Neuronal stem cell (in vitro differentiated cells): Measurements from ENCODE around the gene B4GALNT2.

ENCODE experiments used
- DNase-seq: peaks from one replicate; pipeline ENCODE4 v3.0.0-alpha.2; 2013; ENCODE audit warnings: low spot score
- H2AFZ ChIP-seq: one replicate; pipeline ENCODE4 v1.6.1; 2013; ENCODE audit warnings: mild to moderate bottlenecking, low read length, inconsistent platforms
- H2AK5ac ChIP-seq: 2 replicates; pipeline ENCODE4 v1.6.1; 2013; ENCODE audit warnings: low read depth, mild to moderate bottlenecking, inconsistent platforms, low read length, moderate library complexity, mixed read lengths
- H2BK120ac ChIP-seq: 2 replicates; pipeline ENCODE4 v1.6.1; 2013; ENCODE audit warnings: low read depth, mild to moderate bottlenecking, inconsistent platforms, low read length, moderate library complexity, mixed read lengths
- H2BK12ac ChIP-seq: one replicate; pipeline ENCODE4 v1.6.1; 2013; ENCODE audit warnings: low read length, inconsistent platforms
- H2BK15ac ChIP-seq: 2 replicates; pipeline ENCODE4 v1.6.1; 2013; ENCODE audit warnings: mild to moderate bottlenecking, low read length, inconsistent platforms, mixed read lengths
- H2BK5ac ChIP-seq: one replicate; pipeline ENCODE4 v1.6.1; 2013; ENCODE audit warnings: inconsistent platforms, mild to moderate bottlenecking, low read length, moderate library complexity
- H3K14ac ChIP-seq: one replicate; pipeline ENCODE4 v1.6.1; 2013; ENCODE audit warnings: low read length, inconsistent platforms
- H3K18ac ChIP-seq: 2 replicates; pipeline ENCODE4 v1.6.1; 2013; ENCODE audit warnings: low read length, inconsistent platforms
- H3K23ac ChIP-seq: 2 replicates; pipeline ENCODE4 v1.6.1; 2013; ENCODE audit warnings: low read depth, mild to moderate bottlenecking, mixed read lengths, low read length, inconsistent platforms; ENCODE audit not compliant: poor library complexity
- H3K27ac ChIP-seq: replicated peaks from 3 replicates; pipeline ENCODE4 v1.5.1; 2013; ENCODE audit warnings: low read length, inconsistent platforms
- H3K27me3 ChIP-seq, 3 experiments: 2 replicates each; pipeline ENCODE4 v1.6.1; 2013; ENCODE audit warnings: low read length in 3 of 3, mild to moderate bottlenecking in 2 of 3, inconsistent platforms in 1 of 3, low read depth in 1 of 3, mixed read lengths in 1 of 3, moderate library complexity in 1 of 3; ENCODE audit not compliant: control insufficient read depth in 3 of 3, insufficient read depth in 3 of 3
- H3K36me3 ChIP-seq, 2 donors: replicated peaks in 1 of 2; 2 replicates each; pipeline ENCODE4 v1.6.1; 2013; ENCODE audit warnings: low read length in 2 of 2; ENCODE audit not compliant: control insufficient read depth in 2 of 2, insufficient read depth in 2 of 2
- H3K4ac ChIP-seq: 2 replicates; pipeline ENCODE4 v1.6.1; 2013; ENCODE audit warnings: inconsistent platforms, mild to moderate bottlenecking, low read length, moderate library complexity
- H3K4me1 ChIP-seq, 2 donors: 1 replicate in 1 of 2; 2 replicates in 1 of 2; pipeline ENCODE4 v1.6.1; 2013; ENCODE audit warnings: low read length in 2 of 2, low read depth in 1 of 2; ENCODE audit not compliant: control insufficient read depth in 2 of 2, insufficient read depth in 1 of 2
- H3K4me2 ChIP-seq: one replicate; pipeline ENCODE4 v1.6.1; 2013; ENCODE audit warnings: mild to moderate bottlenecking, low read length, inconsistent platforms; ENCODE audit not compliant: insufficient read depth, poor library complexity, severe bottlenecking
- H3K4me3 ChIP-seq, 2 donors: 2 replicates each; pipeline ENCODE4 v1.5.1; 2013; ENCODE audit warnings: low read length in 2 of 2, mild to moderate bottlenecking in 2 of 2, inconsistent platforms in 1 of 2, moderate library complexity in 1 of 2
- H3K79me1 ChIP-seq: one replicate; pipeline ENCODE4 v1.6.1; 2013; ENCODE audit warnings: low read depth, mild to moderate bottlenecking, inconsistent platforms, low read length, moderate library complexity
- H3K9ac ChIP-seq: one replicate; pipeline ENCODE4 v1.6.1; 2013; ENCODE audit warnings: mild to moderate bottlenecking, low read depth, low read length, inconsistent platforms; ENCODE audit not compliant: poor library complexity
- H3K9me3 ChIP-seq, 2 donors: replicated peaks in 1 of 2; 2 replicates each; pipeline versions ENCODE3 to v1.6.1; 2013; ENCODE audit warnings: low read length in 2 of 2, mild to moderate bottlenecking in 2 of 2, inconsistent platforms in 1 of 2, low read depth in 1 of 2, mixed read lengths in 1 of 2, moderate library complexity in 1 of 2; ENCODE audit not compliant: control insufficient read depth in 2 of 2, insufficient read depth in 1 of 2
- H4K8ac ChIP-seq: one replicate; pipeline ENCODE4 v1.6.1; 2013; ENCODE audit warnings: low read depth, mild to moderate bottlenecking, inconsistent platforms, low read length, moderate library complexity
- H4K91ac ChIP-seq: one replicate; pipeline ENCODE4 v1.6.1; 2013; ENCODE audit warnings: low read length, low read depth, mild to moderate bottlenecking, inconsistent platforms; ENCODE audit not compliant: poor library complexity
- WGBS, 2 donors: extraction: QIAGEN DNeasy Blood & Tissue Kit; methylation state at CpG; one replicate each; pipeline ENCODE4 v1.1.7; 2013; ENCODE audit warnings: missing lambda C conversion rate in 2 of 2, mixed read lengths in 1 of 2; ENCODE audit not compliant: insufficient read length in 2 of 2, insufficient replicate concordance in 1 of 2; ENCODE audit errors: extremely low coverage in 2 of 2; 5-methylcytosine and 5-hydroxymethylcytosine counted together

The B4GALNT2 gene

GRCh38 chr17:49086649-49087048 is 45.9 kb upstream of the B4GALNT2 start:
- H3K9ac ChIP-seq: no peak overlapping the region
- no peak overlapping the region for H2AFZ ChIP-seq
- H3K23ac ChIP-seq: no peak overlapping the region
- DNase-seq: no peak
- peaks cover 0 to 6% of the 10 kb centered on the region in 2 donors for H3K4me1 ChIP-seq
- no peak overlapping the region for H3K4me2 ChIP-seq
- peaks cover 0 to 15% (median 0%) of the 10 kb centered on the region in 3 experiments for H3K27me3 ChIP-seq
- H4K8ac ChIP-seq: no peak overlapping the region
- H3K79me1 ChIP-seq: no peaks in the 10 kb centered on the region
- H2AK5ac ChIP-seq: no peak overlapping the region
- H3K9me3 ChIP-seq: peaks cover 0 to 5% of the 10 kb centered on the region in 2 donors
- H3K18ac ChIP-seq: no peak overlapping the region
- H3K14ac ChIP-seq: no peak overlapping the region
- no peak overlapping the region for H4K91ac ChIP-seq
- no peak overlapping the region for H2BK120ac ChIP-seq
- H2BK15ac ChIP-seq: no peak overlapping the region
- H3K27ac ChIP-seq: no peak overlapping the region
- no peak overlapping the region for H2BK12ac ChIP-seq
- no peak overlapping the region for H3K4ac ChIP-seq
- no peak overlapping the region for H3K4me3 ChIP-seq
- no peaks in the 10 kb centered on the region for H3K36me3 ChIP-seq
- no peak overlapping the region for H2BK5ac ChIP-seq

GRCh38 chr17:49089094-49089493 is 43.5 kb upstream of the B4GALNT2 start:
- Histone ChIP-seq H3K4ac (no peak overlapping the region), H3K27me3 (peaks cover 0 to 19% (median 0%) of the 10 kb centered on the region in 3 experiments), H3K36me3 (no peaks in the 10 kb centered on the region), H3K4me1 (peaks cover 0 to 4% of the 10 kb centered on the region in 2 donors), H4K91ac (no peak overlapping the region), H3K4me2 (no peak overlapping the region), H3K23ac (no peak overlapping the region), H3K9me3 (peaks cover 0 to 5% of the 10 kb centered on the region in 2 donors), H2BK5ac (no peak overlapping the region), H2BK120ac (no peak overlapping the region), H3K14ac (no peak overlapping the region), H3K4me3 (no peak overlapping the region), H3K79me1 (no peaks in the 10 kb centered on the region), H3K18ac (no peak overlapping the region), H2AK5ac (no peak overlapping the region), H2AFZ (no peak overlapping the region), H2BK15ac (no peak overlapping the region), H3K27ac (no peak overlapping the region), H4K8ac (no peak overlapping the region), H2BK12ac (no peak overlapping the region), H3K9ac (no peak overlapping the region)
- WGBS, 2 donors: no CpG with 5 or more reads among the region's 7 CpGs
- no peak for DNase-seq

DNA sequence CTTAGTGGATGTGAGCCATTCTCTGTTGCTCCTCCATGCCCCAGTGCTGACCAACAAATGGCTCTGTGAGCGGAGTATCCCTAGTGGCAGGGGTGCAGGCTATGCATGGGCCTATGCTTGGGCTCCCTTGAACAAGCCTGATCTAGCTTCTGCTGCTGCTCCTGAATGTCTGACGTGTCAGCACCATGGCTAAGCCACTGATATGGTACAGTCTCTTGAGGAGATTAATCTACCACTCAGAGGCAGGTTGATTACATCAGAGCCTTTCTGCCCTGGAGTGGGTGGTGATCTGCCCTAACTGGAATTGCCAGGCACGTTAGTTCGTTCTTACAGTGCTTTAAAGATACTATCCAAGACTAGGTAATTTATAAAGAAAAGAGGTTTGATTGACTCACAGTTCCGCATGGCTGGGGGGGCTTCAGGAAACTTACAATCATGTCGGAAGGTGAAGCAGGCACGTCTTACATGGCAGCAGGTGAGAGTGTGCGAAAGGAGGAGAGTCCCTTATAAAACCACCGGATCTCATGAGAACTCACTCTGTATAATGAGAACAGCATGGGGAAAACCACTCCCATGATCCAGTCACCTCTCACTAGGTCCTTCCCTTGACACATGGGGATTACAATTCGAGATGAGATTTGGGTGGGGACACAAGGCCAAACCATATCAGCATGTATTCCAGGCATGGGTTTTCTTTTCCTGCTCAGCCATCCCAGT is 41.5 kb upstream of the B4GALNT2 start:
- Histone ChIP-seq H3K14ac (no peak overlapping the region), H2BK12ac (no peak overlapping the region), H4K8ac (no peak overlapping the region), H3K23ac (no peak overlapping the region), H3K27ac (no peak overlapping the region), H3K4me2 (no peak overlapping the region), H3K18ac (no peak overlapping the region), H3K4me3 (peak overlapping the region in 1 of 2 donors; percentile 44), H3K9ac (no peak overlapping the region), H3K4ac (no peak overlapping the region), H2AFZ (no peak overlapping the region), H2BK15ac (no peak overlapping the region), H2AK5ac (no peak overlapping the region), H2BK5ac (no peak overlapping the region), H3K9me3 (peaks cover 0 to 5% of the 10 kb centered on the region in 2 donors), H3K36me3 (no peaks in the 10 kb centered on the region), H2BK120ac (no peak overlapping the region), H3K4me1 (peaks cover 0 to 4% of the 10 kb centered on the region in 2 donors), H3K79me1 (no peaks in the 10 kb centered on the region), H4K91ac (no peak overlapping the region), H3K27me3 (peaks cover 0 to 19% (median 0%) of the 10 kb centered on the region in 3 experiments)
- WGBS, 2 donors: no CpG with 5 or more reads among the region's 10 CpGs
- no peak for DNase-seq

- no peak overlapping the region for H3K27ac ChIP-seq
- H3K9me3 ChIP-seq: peaks cover 0 to 3% of the 10 kb centered on the region in 2 donors
- H2BK5ac ChIP-seq: no peak overlapping the region
- no peak overlapping the region for H3K4ac ChIP-seq
- no peaks in the 10 kb centered on the region for H3K79me1 ChIP-seq
- no peak overlapping the region for H4K91ac ChIP-seq
- WGBS, 2 donors: no CpG with 5 or more reads among the region's 10 CpGs
- peaks cover 0 to 2% of the 10 kb centered on the region in 2 donors for H3K4me1 ChIP-seq
- H2AFZ ChIP-seq: no peak overlapping the region
- no peak overlapping the region for H3K9ac ChIP-seq
- H2BK15ac ChIP-seq: no peak overlapping the region
- H2BK12ac ChIP-seq: no peak overlapping the region
- no peak overlapping the region for H3K23ac ChIP-seq
- H3K4me3 ChIP-seq: no peak overlapping the region
- H3K27me3 ChIP-seq: peaks cover 0 to 16% (median 0%) of the 10 kb centered on the region in 3 experiments
- H3K14ac ChIP-seq: no peak overlapping the region
- no peaks in the 10 kb centered on the region for H3K36me3 ChIP-seq
- no peak overlapping the region for H3K4me2 ChIP-seq
- H2BK120ac ChIP-seq: no peak overlapping the region
- H4K8ac ChIP-seq: no peak overlapping the region
- no peak overlapping the region for H3K18ac ChIP-seq
- DNase-seq: no peak
- no peak overlapping the region for H2AK5ac ChIP-seq
Observed at GRCh38 chr17:49093131-49093530, 39.4 kb upstream of the B4GALNT2 start.
